GM12891 (cell line): ENCODE measurements around the gene SMARCA4.
"Not testable (repeated sequence)": the region's sequence is repeated elsewhere in the genome, so short reads cannot be mapped to it uniquely, and the experiment has no call there.

Experiments
- DNase-seq: peaks from one replicate; pipeline ENCODE4 v3.0.0; 2011; ENCODE audit warnings: low spot score; ENCODE audit not compliant: insufficient read length
- FAIRE-seq: peaks from 2 replicates; lab custom pipeline; 2011; peaks lifted over from hg19 to GRCh38; lab: Jason Lieb, UNC
- PAX5 ChIP-seq: IDR thresholded peaks from 2 replicates; pipeline ENCODE4 v1.6.1; 2011; ENCODE audit warnings: low read length, moderate library complexity, mild to moderate bottlenecking; ENCODE audit not compliant: insufficient read depth, severe bottlenecking
- POLR2A ChIP-seq: IDR thresholded peaks from 2 replicates; pipeline ENCODE4 v1.6.1; 2011; ENCODE audit warnings: low read depth, low read length, control low read depth
- POLR2AphosphoS5 ChIP-seq: IDR thresholded peaks from 2 replicates; pipeline ENCODE4 v1.6.1; 2011; ENCODE audit warnings: low read depth, low read length, control low read depth
- POU2F2 ChIP-seq: IDR thresholded peaks from 2 replicates; pipeline ENCODE4 v1.6.1; 2011; ENCODE audit warnings: low read depth, mild to moderate bottlenecking, control low read depth, low read length, moderate library complexity
- SPI1 ChIP-seq: IDR thresholded peaks from 2 replicates; pipeline ENCODE4 v1.6.1; 2011; ENCODE audit warnings: low read depth, low read length, control low read depth
- TAF1 ChIP-seq: IDR thresholded peaks from 2 replicates; pipeline ENCODE4 v1.6.1; 2011; ENCODE audit warnings: low read depth, low read length, control low read depth

SMARCA4 gene

GRCh38 chr19:11059511-11060358 lies 98.9 kb downstream of the SMARCA4 start:
- DNase-seq (no peak), FAIRE-seq (no peak)
- no peak for TF ChIP-seq TAF1
- TF ChIP-seq PAX5, result no peak
- TF ChIP-seq POLR2A, result no peak
- no peak for TF ChIP-seq POLR2AphosphoS5
- no peak for TF ChIP-seq SPI1
- TF ChIP-seq POU2F2, result no peak

- TF ChIP-seq POLR2AphosphoS5, result no peak
- TF ChIP-seq POU2F2, result no peak
- TF ChIP-seq PAX5, result no peak
- no peak for TF ChIP-seq POLR2A
- no peak for TF ChIP-seq SPI1
- TF ChIP-seq TAF1, result no peak
- DNase-seq, result no peak
- FAIRE-seq, result no peak
Observed at GRCh38 chr19:11061952-11062351, 101.1 kb downstream of the SMARCA4 start.

GRCh38 chr19:11063434-11063833 lies 102.6 kb downstream of the SMARCA4 start:
- DNase-seq (no peak), FAIRE-seq (no peak)
- TF ChIP-seq POLR2AphosphoS5, result no peak

- DNase-seq, result no peak
- no peak for FAIRE-seq
- TF ChIP-seq TAF1 (no peak), POU2F2 (no peak), PAX5 (no peak), POLR2A (no peak), SPI1 (no peak)
Observed at GRCh38 chr19:11064831-11065303, 104.0 kb downstream of the SMARCA4 start.

- FAIRE-seq, result no peak
- DNase-seq, result no peak
- no peak; the same call in 1 of the 2 replicates for TF ChIP-seq POLR2AphosphoS5
Observed at GRCh38 chr19:11066326-11066725, 105.5 kb downstream of the SMARCA4 start.

- TF ChIP-seq TAF1, result no peak
- no peak for TF ChIP-seq POLR2A
- no peak for TF ChIP-seq POU2F2
- TF ChIP-seq POLR2AphosphoS5, result 0 out of 2 replicates have a peak, but pooled peaks have one; percentile 1
- TF ChIP-seq SPI1, result no peak
- FAIRE-seq, result no peak
Observed at GRCh38 chr19:11067356-11068113, 106.7 kb downstream of the SMARCA4 start.

GRCh38 chr19:11069561-11069960 lies 108.7 kb downstream of the SMARCA4 start:
- TF ChIP-seq SPI1 (no peak), POU2F2 (no peak), POLR2AphosphoS5 (no peak), TAF1 (no peak), POLR2A (no peak), PAX5 (no peak)
- DNase-seq (no peak), FAIRE-seq (no peak)

More at GRCh38 chr19:11067356-11068113, 106.7 kb downstream of the SMARCA4 start:
- no peak for DNase-seq

- DNase-seq, result no peak
- FAIRE-seq, result no peak
- TF ChIP-seq SPI1 (no peak), POU2F2 (no peak), TAF1 (no peak), POLR2A (no peak), PAX5 (no peak), POLR2AphosphoS5 (no peak)
Observed at GRCh38 chr19:11070123-11070522, 109.3 kb downstream of the SMARCA4 start.

- no peak for FAIRE-seq
- DNase-seq, result no peak
- no peak for TF ChIP-seq POLR2A
- TF ChIP-seq PAX5, result no peak
- no peak for TF ChIP-seq POLR2AphosphoS5
- no peak for TF ChIP-seq POU2F2
- TF ChIP-seq SPI1, result no peak; the same call in 1 of the 2 replicates
- no peak for TF ChIP-seq TAF1
Observed at GRCh38 chr19:11073568-11073967, 112.7 kb downstream of the SMARCA4 start.

- not testable (repeated sequence) for DNase-seq
Observed at GRCh38 chr19:11076792-11077191, 116.0 kb downstream of the SMARCA4 start.

More at GRCh38 chr19:11076792-11077191, 116.0 kb downstream of the SMARCA4 start:
- FAIRE-seq, result not testable (repeated sequence)
